K562 (cell line): ENCODE results near the gene SYS1. TPM values are rescaled to one million over a fixed set of nuclear protein-coding genes. Genes with fewer than 3 reads are reported as not detected.

Experiments
- CBFA2T2 ChIP-seq: fragments of 450-650 bp; conservative IDR thresholded peaks from 2 replicates; pipeline ENCODE4 v1.6.1; 2017; ENCODE audit warnings: mild to moderate bottlenecking
- CXXC5 ChIP-seq: fragments of 250-450 bp; sonication (Bioruptor Pico); IDR thresholded peaks from 2 replicates; pipeline ENCODE4 v1.8.0; 2022; ENCODE audit warnings: inconsistent platforms, mild to moderate bottlenecking, moderate library complexity
- MAZ ChIP-seq, 2 experiments: fragments of 450-650 bp in 1 of 2; sonication (generic) in 1 of 2; formaldehyde crosslinking; IDR thresholded peaks in 1 of 2; conservative IDR thresholded peaks in 1 of 2; 2 replicates each; pipeline versions ENCODE4 v1.4.0 to v1.5.0; 2020; ENCODE audit warnings: mild to moderate bottlenecking in 1 of 2, missing genetic modification reagents in 1 of 2
- NR2F6 ChIP-seq: fragments of 450-650 bp; formaldehyde crosslinking; IDR thresholded peaks from 2 replicates; pipeline ENCODE4 v1.4.0; 2020; ENCODE audit warnings: mild to moderate bottlenecking
- PHF20 ChIP-seq: fragments of 450-650 bp; IDR thresholded peaks from 2 replicates; pipeline ENCODE4 v1.6.1; 2018; ENCODE audit not compliant: partially characterized antibody
- ZNF165 ChIP-seq: fragments of 250-450 bp; sonication (Bioruptor Pico); IDR thresholded peaks from 2 replicates; pipeline ENCODE4 v1.4.0; 2020; ENCODE audit warnings: borderline replicate concordance
- ZNF174 ChIP-seq: fragments of 250-450 bp; sonication (Bioruptor Pico); IDR thresholded peaks from 2 replicates; pipeline ENCODE4 v1.4.0; 2020; ENCODE audit warnings: mild to moderate bottlenecking
- ZNF217 ChIP-seq: sonication (generic); formaldehyde crosslinking; IDR thresholded peaks from 2 replicates; pipeline ENCODE4 v1.8.0; 2022; ENCODE audit warnings: mild to moderate bottlenecking, missing genetic modification reagents
- ZNF668 ChIP-seq: fragments of 250-450 bp; sonication (Bioruptor Pico); IDR thresholded peaks from 2 replicates; pipeline ENCODE4 v1.8.0; 2022; ENCODE audit warnings: mild to moderate bottlenecking, inconsistent platforms
- polyA plus RNA-seq, 8 experiments: library from polyadenylated mRNA; depleted of rRNA in 4 of 8; stranded (reverse) in 5 of 8; unstranded in 3 of 8; fragments of >200 nt; fragmentation: Nextera tagmentation in 2 of 8; fragmentation: Illumina TruSeq in 1 of 8; extraction: Ambion mirVana in 2 of 8; extraction: Trizol in 1 of 8; gene quantifications; 2 replicates each; pipeline versions ENCODE4 v1.2.1 to v1.2.3, GENCODE V29; 2011 to 2014; ENCODE audit warnings: inconsistent platforms in 1 of 8, missing spikeins in 1 of 8
- total RNA-seq, 7 experiments: library from RNA; depleted of rRNA in 6 of 7; stranded (reverse); fragments of >200 nt in 6 of 7; fragmentation: Illumina TruSeq in 2 of 7; extraction: Trizol in 2 of 7; gene quantifications; 2 replicates each; pipeline versions ENCODE4 v1.2.1 to v1.2.3, GENCODE V29; 2011 to 2021; ENCODE audit warnings: low replicate concordance in 1 of 7
- TF ChIP-seq, protein P1 (sequence below): fragments of 450-650 bp; formaldehyde crosslinking; IDR thresholded peaks from 2 replicates; pipeline ENCODE4 v1.4.0; 2020; ENCODE audit warnings: mild to moderate bottlenecking, moderate library complexity
- TF ChIP-seq, protein P2 (sequence below), 2 experiments: fragments of 200-800 bp in 1 of 2; sonication (Bioruptor generic) in 1 of 2; sonication (generic) in 1 of 2; formaldehyde crosslinking in 1 of 2; IDR thresholded peaks in 1 of 2; conservative IDR thresholded peaks in 1 of 2; 2 replicates each; pipeline versions ENCODE4 v1.5.0 to v1.6.1; 2016 to 2020; ENCODE audit warnings: missing compliant biosample characterization in 1 of 2, missing genetic modification characterization in 1 of 2, missing genetic modification reagents in 1 of 2
- TF ChIP-seq, protein P3 (sequence below): IDR thresholded peaks from 2 replicates; pipeline ENCODE4 v1.6.1; 2011; ENCODE audit not compliant: insufficient read length; ENCODE audit errors: extremely low read depth
- TF ChIP-seq, protein P4 (sequence below): fragments of 250-450 bp; sonication (Bioruptor Pico); IDR thresholded peaks from 2 replicates; pipeline ENCODE4 v1.4.0; 2020; ENCODE audit warnings: mild to moderate bottlenecking, moderate library complexity
- TF ChIP-seq, protein P5 (sequence below): sonication (generic); formaldehyde crosslinking; IDR thresholded peaks from 2 replicates; pipeline ENCODE4 v1.8.1; 2023; ENCODE audit warnings: mild to moderate bottlenecking, missing genetic modification reagents
- TF ChIP-seq, protein P6 (sequence below): sonication (generic); formaldehyde crosslinking; IDR thresholded peaks from 2 replicates; pipeline ENCODE4 v1.8.0; 2022; ENCODE audit warnings: mild to moderate bottlenecking, missing genetic modification reagents
- TF ChIP-seq, protein P7 (sequence below): fragments of 450-650 bp; formaldehyde crosslinking; IDR thresholded peaks from 2 replicates; pipeline ENCODE4 v1.4.0; 2020; ENCODE audit warnings: mild to moderate bottlenecking

The SYS1 gene
- total and polyA plus RNA-seq, 9 of the 15 experiments (the other 6 are each of a cell fraction or from before 2014, with no cell fraction given), result 11.1 to 25.2 (median 17.5) TPM

DNA sequence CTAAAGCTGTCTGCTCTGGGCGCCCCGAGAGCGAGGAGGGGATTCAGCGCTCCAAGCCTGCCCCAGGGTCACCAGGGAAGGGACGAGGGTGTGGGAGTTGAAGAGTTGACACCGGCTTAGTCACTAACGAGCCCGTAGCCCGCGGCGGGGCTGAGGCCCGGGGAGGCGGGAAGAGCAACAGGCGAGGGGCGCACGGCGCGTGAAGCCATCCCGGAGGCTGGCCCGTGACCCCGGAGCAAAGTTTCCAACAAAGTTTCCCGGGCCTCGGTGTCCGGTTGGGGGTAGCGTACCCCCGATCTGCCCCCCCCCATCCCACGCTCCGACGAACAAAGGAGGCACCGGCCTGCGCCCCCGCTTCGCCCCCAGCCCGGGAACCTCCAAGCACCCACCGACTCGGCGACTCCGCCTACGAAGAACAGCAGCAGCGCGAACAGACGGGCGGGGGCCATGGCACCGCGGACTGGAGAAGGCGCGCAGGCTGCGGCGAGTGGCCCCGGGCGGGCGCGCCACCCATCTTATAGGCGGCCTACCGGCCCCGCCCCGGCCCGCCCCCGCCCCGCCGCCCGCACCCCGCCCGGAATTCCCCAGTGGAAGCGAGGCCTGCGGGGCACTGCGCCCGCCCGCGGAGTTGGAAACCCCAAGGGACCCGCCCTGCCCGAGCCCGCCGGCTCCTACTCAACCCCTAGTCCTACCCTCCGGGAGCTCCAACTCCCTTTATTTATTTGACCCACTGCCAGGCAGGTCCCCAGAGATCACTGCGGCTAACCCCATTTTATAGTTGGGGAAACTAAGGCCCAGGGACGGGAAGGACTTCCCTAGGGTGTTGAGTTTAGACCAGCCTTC lies 14.8 kb upstream of the SYS1 start, which contains the start of gene SDC4 (continued):
- TF ChIP-seq, protein P1, sequence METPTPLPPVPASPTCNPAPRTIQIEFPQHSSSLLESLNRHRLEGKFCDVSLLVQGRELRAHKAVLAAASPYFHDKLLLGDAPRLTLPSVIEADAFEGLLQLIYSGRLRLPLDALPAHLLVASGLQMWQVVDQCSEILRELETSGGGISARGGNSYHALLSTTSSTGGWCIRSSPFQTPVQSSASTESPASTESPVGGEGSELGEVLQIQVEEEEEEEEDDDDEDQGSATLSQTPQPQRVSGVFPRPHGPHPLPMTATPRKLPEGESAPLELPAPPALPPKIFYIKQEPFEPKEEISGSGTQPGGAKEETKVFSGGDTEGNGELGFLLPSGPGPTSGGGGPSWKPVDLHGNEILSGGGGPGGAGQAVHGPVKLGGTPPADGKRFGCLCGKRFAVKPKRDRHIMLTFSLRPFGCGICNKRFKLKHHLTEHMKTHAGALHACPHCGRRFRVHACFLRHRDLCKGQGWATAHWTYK (CRISPR knock-in tag), result peak; percentile 52; the same call in 1 of the 2 replicates
- TF ChIP-seq, protein P2, sequence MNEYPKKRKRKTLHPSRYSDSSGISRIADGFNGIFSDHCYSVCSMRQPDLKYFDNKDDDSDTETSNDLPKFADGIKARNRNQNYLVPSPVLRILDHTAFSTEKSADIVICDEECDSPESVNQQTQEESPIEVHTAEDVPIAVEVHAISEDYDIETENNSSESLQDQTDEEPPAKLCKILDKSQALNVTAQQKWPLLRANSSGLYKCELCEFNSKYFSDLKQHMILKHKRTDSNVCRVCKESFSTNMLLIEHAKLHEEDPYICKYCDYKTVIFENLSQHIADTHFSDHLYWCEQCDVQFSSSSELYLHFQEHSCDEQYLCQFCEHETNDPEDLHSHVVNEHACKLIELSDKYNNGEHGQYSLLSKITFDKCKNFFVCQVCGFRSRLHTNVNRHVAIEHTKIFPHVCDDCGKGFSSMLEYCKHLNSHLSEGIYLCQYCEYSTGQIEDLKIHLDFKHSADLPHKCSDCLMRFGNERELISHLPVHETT (CRISPR knock-in tag; conservative IDR thresholded peaks at IDR 0.05 in 1 of 2, IDR thresholded peaks at IDR 0.05 in 1 of 2), result 0 out of 4 replicates have a peak, but pooled peaks of 1 of the 2 experiments have one; percentile 11
- TF ChIP-seq ZNF217 (CRISPR knock-in tag) (no peak), ZNF165 (no peak), MAZ (CRISPR knock-in tag; conservative IDR thresholded peaks at IDR 0.05 in 1 of 2, IDR thresholded peaks at IDR 0.05 in 1 of 2) (peak; percentile 75 to 78), ZNF174 (no peak), CBFA2T2 (no peak), NR2F6 (CRISPR knock-in tag) (no peak), CXXC5 (CRISPR knock-in tag) (peak; percentile 59), PHF20 (peak; percentile 58), ZNF668 (CRISPR knock-in tag) (no peak)
- TF ChIP-seq, protein P3, sequence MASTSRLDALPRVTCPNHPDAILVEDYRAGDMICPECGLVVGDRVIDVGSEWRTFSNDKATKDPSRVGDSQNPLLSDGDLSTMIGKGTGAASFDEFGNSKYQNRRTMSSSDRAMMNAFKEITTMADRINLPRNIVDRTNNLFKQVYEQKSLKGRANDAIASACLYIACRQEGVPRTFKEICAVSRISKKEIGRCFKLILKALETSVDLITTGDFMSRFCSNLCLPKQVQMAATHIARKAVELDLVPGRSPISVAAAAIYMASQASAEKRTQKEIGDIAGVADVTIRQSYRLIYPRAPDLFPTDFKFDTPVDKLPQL, result no peak
- TF ChIP-seq, protein P4, sequence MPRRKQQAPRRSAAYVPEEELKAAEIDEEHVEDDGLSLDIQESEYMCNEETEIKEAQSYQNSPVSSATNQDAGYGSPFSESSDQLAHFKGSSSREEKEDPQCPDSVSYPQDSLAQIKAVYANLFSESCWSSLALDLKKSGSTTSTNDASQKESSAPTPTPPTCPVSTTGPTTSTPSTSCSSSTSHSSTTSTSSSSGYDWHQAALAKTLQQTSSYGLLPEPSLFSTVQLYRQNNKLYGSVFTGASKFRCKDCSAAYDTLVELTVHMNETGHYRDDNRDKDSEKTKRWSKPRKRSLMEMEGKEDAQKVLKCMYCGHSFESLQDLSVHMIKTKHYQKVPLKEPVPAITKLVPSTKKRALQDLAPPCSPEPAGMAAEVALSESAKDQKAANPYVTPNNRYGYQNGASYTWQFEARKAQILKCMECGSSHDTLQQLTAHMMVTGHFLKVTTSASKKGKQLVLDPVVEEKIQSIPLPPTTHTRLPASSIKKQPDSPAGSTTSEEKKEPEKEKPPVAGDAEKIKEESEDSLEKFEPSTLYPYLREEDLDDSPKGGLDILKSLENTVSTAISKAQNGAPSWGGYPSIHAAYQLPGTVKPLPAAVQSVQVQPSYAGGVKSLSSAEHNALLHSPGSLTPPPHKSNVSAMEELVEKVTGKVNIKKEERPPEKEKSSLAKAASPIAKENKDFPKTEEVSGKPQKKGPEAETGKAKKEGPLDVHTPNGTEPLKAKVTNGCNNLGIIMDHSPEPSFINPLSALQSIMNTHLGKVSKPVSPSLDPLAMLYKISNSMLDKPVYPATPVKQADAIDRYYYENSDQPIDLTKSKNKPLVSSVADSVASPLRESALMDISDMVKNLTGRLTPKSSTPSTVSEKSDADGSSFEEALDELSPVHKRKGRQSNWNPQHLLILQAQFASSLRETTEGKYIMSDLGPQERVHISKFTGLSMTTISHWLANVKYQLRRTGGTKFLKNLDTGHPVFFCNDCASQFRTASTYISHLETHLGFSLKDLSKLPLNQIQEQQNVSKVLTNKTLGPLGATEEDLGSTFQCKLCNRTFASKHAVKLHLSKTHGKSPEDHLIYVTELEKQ (CRISPR knock-in tag), result no peak
- TF ChIP-seq, protein P5, sequence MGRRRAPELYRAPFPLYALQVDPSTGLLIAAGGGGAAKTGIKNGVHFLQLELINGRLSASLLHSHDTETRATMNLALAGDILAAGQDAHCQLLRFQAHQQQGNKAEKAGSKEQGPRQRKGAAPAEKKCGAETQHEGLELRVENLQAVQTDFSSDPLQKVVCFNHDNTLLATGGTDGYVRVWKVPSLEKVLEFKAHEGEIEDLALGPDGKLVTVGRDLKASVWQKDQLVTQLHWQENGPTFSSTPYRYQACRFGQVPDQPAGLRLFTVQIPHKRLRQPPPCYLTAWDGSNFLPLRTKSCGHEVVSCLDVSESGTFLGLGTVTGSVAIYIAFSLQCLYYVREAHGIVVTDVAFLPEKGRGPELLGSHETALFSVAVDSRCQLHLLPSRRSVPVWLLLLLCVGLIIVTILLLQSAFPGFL (CRISPR knock-in tag), result no peak
- TF ChIP-seq, protein P6, sequence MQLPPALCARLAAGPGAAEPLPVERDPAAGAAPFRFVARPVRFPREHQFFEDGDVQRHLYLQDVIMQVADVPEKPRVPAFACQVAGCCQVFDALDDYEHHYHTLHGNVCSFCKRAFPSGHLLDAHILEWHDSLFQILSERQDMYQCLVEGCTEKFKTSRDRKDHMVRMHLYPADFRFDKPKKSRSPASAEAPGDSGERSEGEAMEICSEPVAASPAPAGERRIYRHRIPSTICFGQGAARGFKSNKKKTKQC (CRISPR knock-in tag), result 0 out of 2 replicates have a peak, but pooled peaks have one; percentile 43
- TF ChIP-seq, protein P7, sequence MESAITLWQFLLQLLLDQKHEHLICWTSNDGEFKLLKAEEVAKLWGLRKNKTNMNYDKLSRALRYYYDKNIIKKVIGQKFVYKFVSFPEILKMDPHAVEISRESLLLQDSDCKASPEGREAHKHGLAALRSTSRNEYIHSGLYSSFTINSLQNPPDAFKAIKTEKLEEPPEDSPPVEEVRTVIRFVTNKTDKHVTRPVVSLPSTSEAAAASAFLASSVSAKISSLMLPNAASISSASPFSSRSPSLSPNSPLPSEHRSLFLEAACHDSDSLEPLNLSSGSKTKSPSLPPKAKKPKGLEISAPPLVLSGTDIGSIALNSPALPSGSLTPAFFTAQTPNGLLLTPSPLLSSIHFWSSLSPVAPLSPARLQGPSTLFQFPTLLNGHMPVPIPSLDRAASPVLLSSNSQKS (CRISPR knock-in tag), result no peak
